GM20000 (cell line): ENCODE measurements around the gene AHNAK2.

Experiments used
- DNase-seq: peaks from one replicate; pipeline ENCODE4 v3.0.0; 2012; ENCODE audit warnings: low spot score
- CTCF ChIP-seq: IDR thresholded peaks from 2 replicates; pipeline ENCODE4 v1.5.1; 2012; ENCODE audit warnings: mild to moderate bottlenecking, control low read depth; ENCODE audit errors: extremely low read depth, missing control alignments

Gene AHNAK2

GRCh38 chr14:104889375-104889757, 88.8 kb downstream of the AHNAK2 start:
- no peak for TF ChIP-seq CTCF
- no peak for DNase-seq

- TF ChIP-seq CTCF, result no peak
Observed at GRCh38 chr14:104888489-104889374, 89.4 kb downstream of the AHNAK2 start.

GRCh38 chr14:104887623-104888488, 90.3 kb downstream of the AHNAK2 start:
- no peak for TF ChIP-seq CTCF
- DNase-seq, result no peak

More at GRCh38 chr14:104888489-104889374, 89.4 kb downstream of the AHNAK2 start:
- no peak for DNase-seq
